Epithelial cell of esophagus (primary cell): ENCODE measurements around the gene CEP97.
"Not testable (repeated sequence)": the region's sequence is repeated elsewhere in the genome, so short reads cannot be mapped to it uniquely, and the experiment has no call there.

Experiments used
- DNase-seq: peaks from one replicate; pipeline ENCODE4 v3.0.0; 2010; ENCODE audit warnings: low read depth
- H3K4me3 ChIP-seq: 2 replicates; pipeline ENCODE4 v1.5.1; 2011; ENCODE audit warnings: mild to moderate bottlenecking, low read length, control low read depth
- TF ChIP-seq, protein P1 (sequence below): IDR thresholded peaks from 2 replicates; pipeline ENCODE4 v1.5.1; 2011; ENCODE audit warnings: low read depth, mild to moderate bottlenecking, low read length, control low read depth, inconsistent platforms; ENCODE audit not compliant: insufficient read depth; ENCODE audit errors: missing control alignments

Gene CEP97

DNA sequence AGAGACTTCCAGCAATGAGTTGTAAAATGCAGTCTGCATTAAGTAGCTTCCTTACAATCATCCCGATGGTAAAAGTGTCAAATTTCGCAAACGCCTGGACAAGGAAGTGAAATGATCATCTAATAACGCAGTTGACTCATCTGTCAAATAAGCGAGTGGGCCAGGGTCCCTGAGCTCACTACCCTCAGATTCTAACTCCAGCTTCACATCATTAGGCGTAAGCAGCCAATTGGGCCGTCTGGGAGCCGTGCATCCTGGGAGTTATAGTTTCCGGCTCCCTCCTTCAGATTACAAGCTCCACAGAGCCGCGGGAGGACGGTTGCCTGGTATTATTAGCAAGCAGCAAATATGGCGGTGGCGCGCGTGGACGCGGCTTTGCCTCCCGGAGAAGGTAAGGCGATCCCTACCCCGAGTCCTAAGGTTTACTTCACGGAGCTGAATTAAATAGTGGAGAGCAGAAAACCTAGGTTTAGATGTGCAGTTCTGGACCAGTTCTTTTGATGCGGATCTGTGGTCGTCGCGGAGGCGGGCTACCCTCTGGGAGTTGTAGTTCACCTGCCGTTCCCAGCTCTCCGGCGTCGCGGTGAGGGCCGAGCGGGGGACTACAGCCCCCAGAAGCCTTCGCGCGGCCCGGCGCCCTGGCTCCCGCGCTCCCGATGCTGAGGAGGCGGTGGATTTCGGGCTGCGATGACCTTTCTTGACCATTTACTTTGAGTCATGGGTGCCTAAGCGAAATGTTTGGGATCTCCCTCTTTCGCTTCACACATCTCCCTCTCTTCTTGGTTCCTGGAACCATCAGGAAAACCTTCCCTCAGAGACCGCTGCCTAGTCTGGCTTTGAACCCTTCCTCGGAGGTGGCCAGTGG is at the start of gene CEP97:
TSS of gene CEP97 (plus strand) at position 286 of the 865 bp plus-strand sequence. CDS start at position 349, 63 bp downstream.
- peak; percentile 96 for DNase-seq
- TF ChIP-seq, protein P1, sequence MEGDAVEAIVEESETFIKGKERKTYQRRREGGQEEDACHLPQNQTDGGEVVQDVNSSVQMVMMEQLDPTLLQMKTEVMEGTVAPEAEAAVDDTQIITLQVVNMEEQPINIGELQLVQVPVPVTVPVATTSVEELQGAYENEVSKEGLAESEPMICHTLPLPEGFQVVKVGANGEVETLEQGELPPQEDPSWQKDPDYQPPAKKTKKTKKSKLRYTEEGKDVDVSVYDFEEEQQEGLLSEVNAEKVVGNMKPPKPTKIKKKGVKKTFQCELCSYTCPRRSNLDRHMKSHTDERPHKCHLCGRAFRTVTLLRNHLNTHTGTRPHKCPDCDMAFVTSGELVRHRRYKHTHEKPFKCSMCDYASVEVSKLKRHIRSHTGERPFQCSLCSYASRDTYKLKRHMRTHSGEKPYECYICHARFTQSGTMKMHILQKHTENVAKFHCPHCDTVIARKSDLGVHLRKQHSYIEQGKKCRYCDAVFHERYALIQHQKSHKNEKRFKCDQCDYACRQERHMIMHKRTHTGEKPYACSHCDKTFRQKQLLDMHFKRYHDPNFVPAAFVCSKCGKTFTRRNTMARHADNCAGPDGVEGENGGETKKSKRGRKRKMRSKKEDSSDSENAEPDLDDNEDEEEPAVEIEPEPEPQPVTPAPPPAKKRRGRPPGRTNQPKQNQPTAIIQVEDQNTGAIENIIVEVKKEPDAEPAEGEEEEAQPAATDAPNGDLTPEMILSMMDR: no peak
- H3K4me3 ChIP-seq: peak within 1 kb of the TSS; percentile 91

GRCh38 chr3:101675709-101676215 is 48.7 kb upstream of the CEP97 start:
- no peak for DNase-seq
- H3K4me3 ChIP-seq: peak overlapping the region; percentile 90
- TF ChIP-seq, protein P1: no peak

DNA sequence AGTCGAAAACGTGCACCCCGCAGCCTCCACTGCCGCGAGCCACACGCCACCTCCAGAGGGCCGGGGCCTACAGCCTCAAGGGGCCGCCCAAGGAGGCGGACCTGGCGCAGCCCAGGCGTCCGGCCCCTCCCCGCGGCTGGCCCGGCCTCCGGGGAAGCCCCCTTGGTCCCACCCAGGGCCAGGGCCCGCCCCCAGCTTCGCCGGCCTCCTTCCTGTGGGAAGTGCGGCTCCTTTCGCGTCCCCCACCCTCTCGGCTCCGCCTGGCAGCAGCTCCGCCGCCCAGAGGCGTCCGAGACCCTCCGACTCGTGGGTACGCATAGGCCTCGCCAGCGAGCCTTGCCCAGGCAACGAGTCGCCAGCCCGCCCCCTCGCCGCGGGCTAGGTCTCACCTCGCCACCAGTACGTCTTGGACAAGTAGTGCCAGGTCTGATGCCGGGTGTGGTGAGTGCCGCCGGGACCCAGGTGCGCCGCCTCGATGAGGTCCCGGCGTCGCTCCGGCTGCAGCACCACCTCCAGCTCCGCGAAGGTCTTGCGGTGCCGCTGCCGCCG is 48.1 kb upstream of the CEP97 start:
- DNase-seq: peak; percentile 97
- TF ChIP-seq, protein P1: no peak
- H3K4me3 ChIP-seq: peak overlapping the region; percentile 90

- DNase-seq: peak; percentile 100
These were observed 47.5 kb upstream of the CEP97 start, which contains the start of gene ZBTB11 for GRCh38 chr3:101676765-101677435. Gene ZBTB11 (minus strand): TSS chr3:101677132. CDS start chr3:101676914, 218 bp downstream.

GRCh38 chr3:101677436-101678286 is 46.8 kb upstream of the CEP97 start:
- peak; percentile 30 for DNase-seq
- peak overlapping the region; percentile 90 for H3K4me3 ChIP-seq
- TF ChIP-seq, protein P1: no peak

More at GRCh38 chr3:101676765-101677435, 47.5 kb upstream of the CEP97 start, which contains the start of gene ZBTB11:
- peak within 1 kb of the TSS; percentile 90 for H3K4me3 ChIP-seq
- TF ChIP-seq, protein P1: peak; percentile 65

GRCh38 chr3:101678837-101679236 is 45.6 kb upstream of the CEP97 start:
- DNase-seq: not testable (repeated sequence)

More at GRCh38 chr3:101678837-101679236, 45.6 kb upstream of the CEP97 start:
- H3K4me3 ChIP-seq: not testable (repeated sequence)
